Chondrocyte (in vitro differentiated cells): ENCODE results near the gene BAG5. TPM values are rescaled to one million over a fixed set of nuclear protein-coding genes. Genes with fewer than 3 reads are reported as not detected.

Source experiments
- DNase-seq: peaks from one replicate; pipeline ENCODE4 v3.0.0; 2021; ENCODE audit warnings: mixed read lengths, low spot score
- H3K27ac Mint-ChIP-seq: one replicate; pipeline ENCODE4 v1.8.0; 2021; ENCODE audit warnings: mild to moderate bottlenecking, moderate library complexity, mixed read lengths; ENCODE audit not compliant: unreplicated experiment
- H3K27me3 Mint-ChIP-seq: 2 replicates; pipeline ENCODE4 v1.8.0; 2021; ENCODE audit warnings: low read depth, mixed read lengths
- H3K36me3 Mint-ChIP-seq: 2 replicates; pipeline ENCODE4 v1.8.0; 2021; ENCODE audit warnings: low read depth, mixed read lengths
- H3K4me1 Mint-ChIP-seq: 2 replicates; pipeline ENCODE4 v1.8.0; 2021; ENCODE audit warnings: low read depth, mild to moderate bottlenecking, mixed read lengths
- H3K4me3 Mint-ChIP-seq: one replicate; pipeline ENCODE4 v1.8.0; 2021; ENCODE audit warnings: mild to moderate bottlenecking, moderate library complexity, mixed read lengths; ENCODE audit not compliant: unreplicated experiment
- H3K9me3 Mint-ChIP-seq: 2 replicates; pipeline ENCODE4 v1.8.0; 2021; ENCODE audit warnings: low read depth, mixed read lengths
- CTCF ChIP-seq: fragments of 200-600 bp; sonication (generic); IDR thresholded peaks from 2 replicates; pipeline ENCODE4 v1.5.0; 2021; ENCODE audit warnings: antibody characterized with exemption, mild to moderate bottlenecking, moderate library complexity
- total RNA-seq: library from RNA; stranded (reverse); gene quantifications from 3 replicates; pipeline ENCODE4 v1.2.1, GENCODE V29; 2021

BAG5 gene
- total RNA-seq, 1 donor from 2014 or later = 22.6 TPM

GRCh38 chr14:103523575-103523954 lies 38.9 kb downstream of the BAG5 start:
- H3K4me1 Mint-ChIP-seq = peaks cover 40% of the 10 kb centered on the region
- no peak overlapping the region for H3K27ac Mint-ChIP-seq
- H3K4me3 Mint-ChIP-seq = peak overlapping the region; percentile 41
- no peak for DNase-seq
- H3K27me3 Mint-ChIP-seq = no peaks in the 10 kb centered on the region
- no peaks in the 10 kb centered on the region for H3K36me3 Mint-ChIP-seq
- TF ChIP-seq CTCF = no peak
- H3K9me3 Mint-ChIP-seq = no peaks in the 10 kb centered on the region

DNA sequence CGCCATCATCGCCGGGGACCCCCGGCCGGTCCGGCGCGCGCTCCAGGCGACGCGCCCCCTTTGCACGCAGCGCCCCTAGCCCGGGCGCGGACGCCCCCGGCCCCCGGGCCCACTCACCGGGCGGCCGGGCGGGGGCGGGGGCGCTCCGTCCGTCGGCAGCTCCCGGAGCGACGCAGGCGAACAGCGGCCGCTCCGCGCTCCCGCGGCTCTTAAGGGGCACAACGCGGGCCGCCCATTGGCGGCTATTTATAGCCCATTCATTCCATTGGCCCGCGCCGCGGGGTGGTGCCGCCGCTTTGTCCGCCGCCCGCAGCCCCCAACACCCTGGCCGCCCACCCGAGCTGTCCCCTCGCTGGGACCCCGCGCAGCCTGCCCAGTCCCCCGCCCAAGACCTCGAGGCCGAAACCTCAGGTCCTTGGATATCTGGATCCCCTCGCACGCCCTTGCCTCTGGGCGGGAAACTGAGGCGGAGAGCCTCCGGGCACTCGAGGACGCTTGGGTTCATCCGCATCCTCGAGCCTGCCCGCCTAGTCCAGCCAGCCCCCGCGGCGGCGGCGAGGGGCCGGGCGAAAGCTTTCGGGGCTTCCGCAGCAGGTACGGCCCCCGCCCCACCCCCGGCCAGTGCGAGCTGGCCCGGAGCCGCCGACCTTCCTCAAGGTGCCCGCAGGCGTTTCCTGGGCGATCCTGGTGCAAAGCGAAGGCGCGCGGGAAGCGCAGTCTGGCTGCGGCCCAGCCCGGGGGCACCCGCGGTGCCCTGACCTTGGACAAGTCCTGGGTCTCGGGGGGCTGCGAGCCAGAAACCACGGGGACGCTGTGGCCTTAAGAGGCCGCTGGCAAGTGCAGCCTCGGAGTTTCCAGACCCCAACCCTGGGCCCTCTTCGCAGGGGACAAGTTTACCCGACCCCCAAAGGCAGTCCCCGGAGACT lies 39.5 kb downstream of the BAG5 start, which contains the start of gene CKB:
Gene CKB (minus strand): TSS at position 182 of the 926 bp plus-strand sequence. CDS start 337 bp downstream, outside the sequence.
- Mint-ChIP-seq H3K36me3 (no peaks in the 10 kb centered on the region), H3K9me3 (no peaks in the 10 kb centered on the region), H3K4me1 (peaks cover 40% of the 10 kb centered on the region), H3K27me3 (no peaks in the 10 kb centered on the region), H3K27ac (no peak within 1 kb of the TSS), H3K4me3 (peak within 1 kb of the TSS; percentile 69)
- DNase-seq = no peak
- TF ChIP-seq CTCF = no peak

DNA sequence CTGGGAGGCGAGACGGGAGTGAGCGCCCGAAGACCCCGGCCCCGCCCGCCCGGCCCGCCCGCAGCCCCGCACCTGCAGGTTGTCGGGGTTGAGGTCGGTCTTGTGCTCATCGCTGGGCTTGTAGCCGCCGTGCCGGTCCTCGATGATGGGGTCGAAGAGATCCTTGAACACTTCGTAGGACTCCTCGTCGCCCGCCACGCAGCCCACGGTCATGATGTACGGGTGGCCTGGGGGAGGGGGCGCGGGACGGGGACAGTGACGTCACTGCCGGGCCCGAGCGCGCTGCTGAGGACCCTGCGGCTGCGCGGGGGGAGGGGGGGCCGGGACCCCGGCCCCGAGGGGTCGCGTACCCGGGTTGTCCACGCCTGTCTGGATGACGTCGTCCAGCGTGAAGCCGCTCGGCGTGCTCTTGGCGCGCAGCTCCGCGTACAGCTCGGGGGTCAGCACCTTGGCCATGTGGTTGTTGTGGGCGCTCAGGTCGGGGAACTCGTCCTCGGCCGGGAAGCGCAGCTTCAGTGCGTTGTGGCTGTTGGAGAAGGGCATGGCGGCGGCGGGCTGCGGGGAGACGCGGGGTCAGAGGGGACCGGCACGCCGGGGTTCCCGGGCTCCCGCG lies 40.4 kb downstream of the BAG5 start:
- no peaks in the 10 kb centered on the region for H3K9me3 Mint-ChIP-seq
- no peaks in the 10 kb centered on the region for H3K27me3 Mint-ChIP-seq
- H3K4me1 Mint-ChIP-seq = peaks cover 41% of the 10 kb centered on the region
- peak overlapping the region; percentile 69 for H3K4me3 Mint-ChIP-seq
- DNase-seq = peak; percentile 79
- no peak overlapping the region for H3K27ac Mint-ChIP-seq
- H3K36me3 Mint-ChIP-seq = no peaks in the 10 kb centered on the region
- TF ChIP-seq CTCF = no peak

GRCh38 chr14:103521438-103521950 lies 41.0 kb downstream of the BAG5 start:
- peaks cover 43% of the 10 kb centered on the region for H3K4me1 Mint-ChIP-seq
- TF ChIP-seq CTCF = peak; percentile 52
- no peak overlapping the region for H3K27ac Mint-ChIP-seq
- peak; percentile 67 for DNase-seq
- no peaks in the 10 kb centered on the region for H3K36me3 Mint-ChIP-seq
- no peaks in the 10 kb centered on the region for H3K9me3 Mint-ChIP-seq
- H3K4me3 Mint-ChIP-seq = peak overlapping the region; percentile 63
- H3K27me3 Mint-ChIP-seq = no peaks in the 10 kb centered on the region
